ENCODE results near the gene KIF5C.

DNA sequence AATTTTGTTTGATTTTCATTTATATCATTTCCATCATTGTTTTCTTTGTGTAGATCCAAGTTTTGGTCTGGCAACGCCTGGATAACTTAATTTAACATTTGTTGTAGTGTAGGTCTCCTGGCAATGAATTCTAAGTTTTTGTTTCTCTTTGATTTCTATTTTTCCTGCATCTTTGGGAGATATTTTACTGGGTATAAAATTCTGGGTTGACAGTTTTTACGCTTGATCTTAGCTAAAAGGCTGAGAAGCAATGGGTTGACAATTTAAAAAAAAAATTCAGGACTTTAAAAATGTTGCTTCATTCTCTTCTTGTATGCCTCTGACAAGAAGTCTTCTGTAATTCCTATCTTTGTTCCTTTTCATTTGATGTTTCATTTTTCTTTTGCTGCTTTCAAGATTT lies 172.1 kb downstream of the KIF5C start:
- TF ChIP-seq, protein P1, sequence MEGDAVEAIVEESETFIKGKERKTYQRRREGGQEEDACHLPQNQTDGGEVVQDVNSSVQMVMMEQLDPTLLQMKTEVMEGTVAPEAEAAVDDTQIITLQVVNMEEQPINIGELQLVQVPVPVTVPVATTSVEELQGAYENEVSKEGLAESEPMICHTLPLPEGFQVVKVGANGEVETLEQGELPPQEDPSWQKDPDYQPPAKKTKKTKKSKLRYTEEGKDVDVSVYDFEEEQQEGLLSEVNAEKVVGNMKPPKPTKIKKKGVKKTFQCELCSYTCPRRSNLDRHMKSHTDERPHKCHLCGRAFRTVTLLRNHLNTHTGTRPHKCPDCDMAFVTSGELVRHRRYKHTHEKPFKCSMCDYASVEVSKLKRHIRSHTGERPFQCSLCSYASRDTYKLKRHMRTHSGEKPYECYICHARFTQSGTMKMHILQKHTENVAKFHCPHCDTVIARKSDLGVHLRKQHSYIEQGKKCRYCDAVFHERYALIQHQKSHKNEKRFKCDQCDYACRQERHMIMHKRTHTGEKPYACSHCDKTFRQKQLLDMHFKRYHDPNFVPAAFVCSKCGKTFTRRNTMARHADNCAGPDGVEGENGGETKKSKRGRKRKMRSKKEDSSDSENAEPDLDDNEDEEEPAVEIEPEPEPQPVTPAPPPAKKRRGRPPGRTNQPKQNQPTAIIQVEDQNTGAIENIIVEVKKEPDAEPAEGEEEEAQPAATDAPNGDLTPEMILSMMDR (IDR thresholded peaks at IDR 0.05; ENCODE audit: insufficient read depth, low read length) = no peak
- no peak for TF ChIP-seq POLR2AphosphoS5 (IDR thresholded peaks at IDR 0.05; ENCODE audit: low read depth)
